Measurements from ENCODE around the gene FLT3. TPM values are rescaled to one million over a fixed set of nuclear protein-coding genes. Genes with fewer than 3 reads are reported as not detected.

FLT3 gene
- polyA plus RNA-seq, 3 donors = 0.21 to 0.37 (median 0.22) TPM

DNA sequence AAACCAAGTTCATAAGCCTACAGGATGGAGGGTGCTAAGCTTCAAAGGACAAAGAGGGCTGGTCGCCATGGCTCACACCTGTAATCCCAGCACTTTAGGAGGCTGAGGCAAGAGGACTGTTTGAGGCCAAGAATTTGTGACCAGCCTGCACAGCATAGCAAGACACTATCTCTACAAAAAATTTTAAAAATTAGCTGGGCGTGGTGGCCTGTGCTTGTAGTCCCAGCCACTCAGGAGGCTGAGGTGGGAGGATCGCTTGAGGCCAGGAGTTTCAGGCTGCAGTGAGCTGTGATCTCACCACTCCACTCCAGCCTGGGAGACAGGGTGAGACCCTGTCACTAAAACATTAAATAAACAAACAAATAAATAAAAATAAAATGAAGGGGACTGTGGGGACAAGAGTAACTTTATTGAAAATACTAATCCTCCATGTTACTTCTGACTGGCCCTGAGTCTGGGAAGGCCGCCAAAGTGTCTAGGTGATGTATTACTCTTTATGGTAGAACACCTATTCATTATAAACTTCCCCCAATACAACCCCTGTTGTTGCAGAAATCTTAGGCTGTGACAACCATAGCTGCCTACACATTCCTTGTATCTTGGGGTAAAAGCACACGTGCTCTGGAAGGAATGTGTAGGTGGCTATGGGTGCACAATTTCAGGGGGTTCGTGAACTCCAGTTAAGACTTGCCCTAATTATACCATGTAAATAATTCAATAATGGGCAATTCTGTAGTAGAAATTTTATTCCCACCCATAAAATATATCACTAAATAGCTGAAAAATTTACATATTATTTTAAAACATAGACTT, 97.3 kb downstream of the FLT3 start:
- no peak for DNase-seq

DNA sequence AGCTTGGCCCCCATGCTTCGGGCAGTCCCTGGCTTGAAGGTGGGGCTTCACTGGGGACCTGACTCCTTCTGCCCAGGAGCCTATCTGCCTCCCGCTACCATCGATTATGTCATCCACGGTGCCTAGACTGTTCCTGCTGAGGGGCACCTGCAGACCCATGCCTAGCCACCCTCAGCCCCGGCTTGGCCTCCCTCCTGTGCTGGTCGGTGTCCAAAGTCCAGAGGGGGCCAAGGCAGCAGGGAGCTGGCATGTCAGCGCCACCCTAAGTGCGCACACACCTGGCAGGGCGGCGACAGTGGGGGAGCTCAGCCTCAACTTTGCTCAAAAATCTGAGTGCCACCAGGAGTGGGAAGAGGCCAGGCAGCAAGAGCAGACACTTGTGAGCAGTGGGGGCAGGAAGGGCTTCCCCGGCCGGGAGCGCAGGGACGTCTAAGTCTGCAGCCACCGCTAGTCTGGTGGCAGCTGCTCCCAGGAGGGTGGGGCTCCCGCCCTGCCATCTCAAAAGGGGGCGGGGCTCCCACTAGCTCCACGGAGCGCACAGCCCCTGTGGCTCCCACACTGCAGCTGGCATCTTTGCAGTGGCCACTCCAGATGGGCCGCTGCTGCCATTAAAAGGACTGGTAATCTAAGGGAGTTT, 98.4 kb downstream of the FLT3 start:
- DNase-seq = no peak

DNA sequence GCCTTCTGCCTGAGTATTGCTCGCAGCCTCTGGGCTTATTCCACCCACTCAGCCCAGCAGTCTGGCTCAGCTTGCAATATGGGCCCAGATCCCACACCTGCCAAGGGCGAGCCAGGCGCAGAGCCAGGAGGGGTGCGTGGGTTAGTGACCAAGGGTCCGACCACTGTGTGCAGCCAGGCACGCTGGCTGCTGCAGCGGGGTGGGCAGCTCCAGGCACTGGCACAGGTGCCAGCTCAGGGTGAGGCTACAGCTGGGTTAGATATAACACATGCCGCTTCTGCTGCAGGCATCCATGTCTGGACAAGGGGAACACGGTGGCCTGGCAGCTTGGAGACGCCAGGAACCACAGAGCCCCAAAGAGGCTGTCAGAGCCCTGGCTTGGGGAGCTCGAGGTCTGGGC, 99.3 kb downstream of the FLT3 start:
- DNase-seq = no peak

DNA sequence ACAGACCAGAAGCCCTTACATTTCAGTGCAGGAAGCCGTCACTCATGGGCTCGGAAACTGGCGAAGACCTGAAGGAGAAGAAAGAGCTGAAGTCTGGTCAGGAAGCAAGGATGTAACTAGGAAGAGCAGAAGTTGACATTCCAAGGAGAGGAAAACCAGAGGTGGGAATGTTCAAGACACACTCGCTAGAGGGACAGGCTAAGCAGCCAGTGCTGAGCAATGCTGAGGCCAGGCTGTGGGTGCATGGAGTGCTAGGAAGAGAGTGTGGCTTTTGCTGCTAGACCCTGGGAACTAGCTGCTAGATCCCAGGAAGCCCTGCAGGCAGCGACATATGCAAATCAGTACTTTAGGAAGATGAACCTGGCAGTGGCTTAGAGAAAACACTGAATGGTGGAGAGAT, 99.8 kb downstream of the FLT3 start:
- DNase-seq = no peak

DNA sequence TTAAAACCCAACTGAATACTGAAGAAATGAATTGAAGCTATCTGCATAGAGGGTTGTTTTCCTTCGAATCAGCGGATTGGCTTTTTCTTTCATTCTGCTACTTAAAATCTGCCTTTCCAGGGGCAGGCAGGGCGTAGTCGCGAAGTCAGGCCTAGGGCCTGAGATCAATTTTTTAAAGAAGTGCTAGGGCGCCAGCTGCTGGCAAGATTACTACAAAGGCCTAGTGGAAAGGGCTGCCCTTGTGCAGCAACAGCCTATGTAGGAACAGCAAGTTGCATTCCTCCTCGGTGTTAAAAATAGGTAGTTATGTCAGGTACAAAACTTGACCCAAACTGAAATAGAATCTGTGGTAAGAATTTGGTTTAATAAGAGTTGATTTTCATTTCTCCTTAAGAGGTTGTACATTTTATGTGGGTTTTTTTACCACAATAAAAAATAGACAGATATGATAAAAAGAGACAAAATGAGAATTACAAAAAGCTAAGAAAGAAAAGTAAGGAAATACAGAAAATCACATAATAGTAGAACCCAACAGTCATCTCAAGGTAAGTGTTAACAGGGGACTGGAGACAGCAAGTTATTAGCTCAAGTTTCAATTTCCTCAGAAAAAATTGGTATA, 102.4 kb downstream of the FLT3 start:
- DNase-seq = peak; percentile 35

DNA sequence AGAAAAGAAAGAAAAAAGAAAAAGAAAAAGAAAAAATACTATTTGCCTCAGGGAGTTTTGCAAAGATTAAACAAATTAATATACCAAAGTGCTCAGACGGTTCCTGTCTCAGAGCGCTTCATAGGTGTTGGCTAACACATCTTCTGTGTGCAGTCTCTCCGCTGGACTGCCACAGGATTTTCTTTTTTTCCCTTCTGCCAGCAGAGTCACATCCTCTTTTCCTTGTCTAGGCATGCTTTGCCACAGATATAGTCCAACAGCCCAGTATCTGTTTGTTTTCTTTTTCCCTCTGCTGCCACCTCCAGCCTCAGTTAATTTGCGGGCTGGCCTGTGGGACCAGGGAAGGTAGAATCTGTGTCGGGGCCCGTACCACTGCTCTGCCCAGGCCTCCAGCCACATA, 108.5 kb downstream of the FLT3 start:
- DNase-seq = no peak

DNA sequence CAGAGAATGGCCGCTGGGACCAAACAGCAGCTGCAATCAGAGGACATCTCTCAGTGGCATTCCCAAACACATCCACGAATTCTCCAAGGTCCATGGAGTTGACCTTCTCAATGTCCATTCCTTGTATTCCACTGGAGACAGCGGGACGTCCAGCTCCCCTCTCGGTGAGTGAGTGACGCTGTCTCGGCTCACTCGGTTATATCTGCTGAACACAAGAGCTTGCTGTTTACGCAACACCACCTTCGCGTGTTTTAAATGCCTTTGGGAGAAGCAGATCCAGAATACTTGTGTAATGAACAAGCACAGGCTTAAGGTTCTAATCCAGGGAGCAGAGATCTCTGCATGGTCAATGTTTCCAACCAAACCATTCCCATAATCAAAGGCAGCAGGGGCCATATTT, 111.9 kb downstream of the FLT3 start, which contains the start of gene URAD:
URAD (minus strand) TSS at position 174 of the 400 bp plus-strand sequence; CDS start at position 118, 56 bp downstream.
- no peak for DNase-seq

DNA sequence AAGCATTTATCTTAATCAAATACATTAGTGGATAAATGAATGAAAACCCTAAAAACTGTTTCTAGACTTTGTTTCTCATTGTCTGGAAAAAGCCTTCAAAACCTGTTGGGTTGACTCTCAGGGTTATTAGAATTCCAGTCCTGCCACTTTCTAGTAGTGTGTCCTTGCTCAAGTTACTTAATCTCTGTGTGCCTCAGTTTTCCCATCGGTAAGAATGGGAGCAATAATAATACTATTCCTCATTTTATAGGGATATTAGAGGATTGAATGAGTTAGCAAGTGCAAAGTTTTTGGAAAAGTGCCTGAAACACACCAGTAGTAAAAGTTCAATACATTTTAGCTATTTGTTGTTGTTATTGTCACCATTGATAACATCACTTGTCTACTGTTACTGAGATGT, 114.8 kb downstream of the FLT3 start:
- DNase-seq = no peak

DNA sequence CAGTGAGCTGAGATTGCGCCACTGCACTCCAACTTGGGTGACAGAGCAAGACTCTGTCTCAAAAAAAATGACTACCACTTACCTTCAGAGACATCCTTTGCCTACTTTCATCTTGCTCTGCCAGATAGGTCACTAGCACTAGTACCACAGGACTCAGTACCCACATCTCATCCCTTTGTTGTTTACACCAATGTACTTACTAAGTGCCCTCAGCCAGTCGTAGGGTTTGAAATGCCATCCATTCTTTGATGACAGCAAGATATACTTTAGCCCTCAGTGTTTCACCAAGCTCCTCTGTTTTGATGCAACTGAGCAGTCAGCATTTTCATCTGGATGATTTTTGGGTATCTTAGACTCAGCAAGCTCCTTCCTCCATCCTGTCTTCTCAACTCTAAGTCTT, 118.0 kb downstream of the FLT3 start:
- DNase-seq = no peak

DNA sequence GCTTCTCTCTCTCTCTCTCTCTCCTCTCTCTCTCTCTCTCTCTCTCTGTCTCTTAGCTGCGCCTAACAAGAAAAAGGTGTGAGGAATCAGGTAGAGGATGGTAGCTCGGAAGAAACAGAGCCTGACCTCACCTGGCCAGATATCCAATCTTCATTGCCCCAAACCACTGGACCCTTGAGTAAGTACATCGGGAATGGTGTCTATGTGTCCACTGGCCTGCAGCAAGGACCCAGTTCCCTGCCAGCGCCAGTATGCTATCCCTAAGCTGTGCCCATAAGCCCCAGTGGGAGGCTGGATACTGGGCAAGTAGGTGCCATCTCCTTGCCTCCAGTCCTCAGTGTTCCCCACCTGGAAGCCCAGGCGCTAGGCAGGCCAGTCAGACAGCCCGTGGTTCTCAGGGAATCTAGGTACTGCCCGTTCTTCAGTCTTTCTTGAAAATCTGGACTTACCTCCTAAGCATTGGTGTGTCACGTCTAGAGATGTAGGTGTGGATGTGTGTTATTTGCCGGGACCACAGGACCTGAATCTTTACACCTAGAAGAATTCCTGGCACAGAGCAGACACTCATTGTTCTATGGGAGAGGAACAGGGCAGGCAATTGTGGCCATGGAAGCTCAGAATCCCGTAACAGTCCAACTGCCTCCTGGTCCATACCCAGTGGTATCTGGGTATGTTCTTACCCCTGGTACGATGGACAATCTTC, 119.2 kb downstream of the FLT3 start:
- DNase-seq = no peak

DNA sequence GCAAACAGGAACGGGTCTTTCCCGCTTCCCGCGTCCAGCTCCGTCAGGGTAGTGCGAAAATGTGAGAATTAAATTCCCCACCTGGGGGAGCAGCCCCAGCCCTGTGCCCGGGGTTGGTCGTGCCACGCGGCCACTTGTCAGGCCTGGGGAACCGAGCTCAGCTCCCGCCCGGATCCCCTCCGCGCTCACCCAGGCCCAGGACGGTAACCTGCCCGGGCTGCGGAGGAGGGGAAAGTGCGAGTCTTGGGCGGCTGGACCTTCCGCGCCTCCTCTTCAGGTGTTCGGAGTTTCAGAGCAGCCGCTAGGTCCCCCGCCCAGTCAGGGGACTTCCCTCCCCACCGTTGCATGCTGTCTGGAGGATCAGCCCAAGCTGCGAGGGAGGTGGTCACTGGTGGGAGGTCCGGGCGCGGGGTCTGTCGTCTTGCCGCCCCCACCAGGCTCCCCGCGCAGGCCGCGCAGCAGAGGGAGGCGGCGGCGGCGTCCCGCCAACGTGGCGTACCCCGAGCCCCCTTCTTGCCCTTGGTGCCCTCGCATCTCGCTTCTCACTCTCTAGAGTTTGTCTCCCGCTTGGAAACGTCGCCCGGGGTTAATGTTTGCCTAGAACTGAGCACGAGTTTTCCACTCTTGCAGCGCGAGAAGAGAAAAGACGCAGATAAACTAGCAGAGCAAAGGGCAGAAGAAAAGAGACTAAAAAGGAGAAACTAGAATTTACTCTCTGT, 119.9 kb downstream of the FLT3 start:
- no peak for DNase-seq

DNA sequence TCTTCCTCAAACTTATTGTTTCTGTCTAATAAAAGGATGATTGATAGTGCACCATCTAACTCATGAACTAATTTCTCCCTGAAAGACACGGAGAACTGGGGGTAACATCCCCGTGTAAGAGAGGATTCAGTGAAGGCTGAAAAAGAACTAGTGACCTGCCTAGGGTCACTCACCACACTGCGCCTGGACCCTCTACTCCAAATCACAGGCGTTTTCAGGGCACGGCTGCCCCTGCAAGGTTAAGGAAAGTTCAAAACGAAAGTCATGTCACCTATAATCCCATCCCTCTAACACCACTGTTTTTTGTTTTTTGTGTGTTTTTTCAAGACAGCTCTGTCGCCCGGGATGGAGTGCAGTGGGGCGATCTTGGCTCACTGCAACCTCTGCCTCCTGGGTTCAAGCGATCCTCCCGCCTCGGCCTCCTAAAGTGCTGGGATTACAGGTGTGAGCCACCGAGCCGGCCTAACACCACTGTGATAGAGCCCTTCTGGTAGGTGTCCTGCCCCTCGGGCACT, 120.6 kb downstream of the FLT3 start:
- no peak for DNase-seq

DNA sequence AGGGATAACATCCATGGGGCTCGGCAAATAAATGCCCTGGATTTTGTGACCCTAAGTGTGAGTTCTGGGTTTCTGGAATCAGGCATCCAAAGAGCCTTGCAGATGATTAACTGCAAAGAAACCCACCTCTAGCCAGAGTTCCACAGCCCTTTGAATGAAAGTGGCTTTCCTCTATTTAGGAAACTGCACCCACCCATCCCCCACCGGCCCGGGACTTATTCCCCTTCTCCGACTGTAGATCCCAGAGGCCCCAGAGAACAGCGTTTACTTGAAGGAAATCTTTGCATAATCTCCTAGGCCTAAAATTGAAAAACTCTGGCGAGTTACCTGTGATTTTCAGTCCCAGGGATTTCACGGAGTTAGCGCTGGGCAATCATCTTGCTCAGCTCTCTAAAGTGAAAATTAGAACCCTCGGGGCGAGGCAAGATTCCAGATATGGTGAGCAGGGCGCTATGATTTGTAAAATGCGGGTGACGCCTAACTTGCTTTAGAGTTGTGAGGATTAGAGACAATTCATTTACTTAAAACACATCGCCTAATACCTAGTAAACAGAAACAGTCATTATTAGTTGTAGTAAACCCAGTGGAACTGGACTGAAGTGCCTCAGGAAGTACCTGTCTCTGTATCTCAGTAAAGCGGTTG, 121.3 kb downstream of the FLT3 start:
- DNase-seq = no peak

DNA sequence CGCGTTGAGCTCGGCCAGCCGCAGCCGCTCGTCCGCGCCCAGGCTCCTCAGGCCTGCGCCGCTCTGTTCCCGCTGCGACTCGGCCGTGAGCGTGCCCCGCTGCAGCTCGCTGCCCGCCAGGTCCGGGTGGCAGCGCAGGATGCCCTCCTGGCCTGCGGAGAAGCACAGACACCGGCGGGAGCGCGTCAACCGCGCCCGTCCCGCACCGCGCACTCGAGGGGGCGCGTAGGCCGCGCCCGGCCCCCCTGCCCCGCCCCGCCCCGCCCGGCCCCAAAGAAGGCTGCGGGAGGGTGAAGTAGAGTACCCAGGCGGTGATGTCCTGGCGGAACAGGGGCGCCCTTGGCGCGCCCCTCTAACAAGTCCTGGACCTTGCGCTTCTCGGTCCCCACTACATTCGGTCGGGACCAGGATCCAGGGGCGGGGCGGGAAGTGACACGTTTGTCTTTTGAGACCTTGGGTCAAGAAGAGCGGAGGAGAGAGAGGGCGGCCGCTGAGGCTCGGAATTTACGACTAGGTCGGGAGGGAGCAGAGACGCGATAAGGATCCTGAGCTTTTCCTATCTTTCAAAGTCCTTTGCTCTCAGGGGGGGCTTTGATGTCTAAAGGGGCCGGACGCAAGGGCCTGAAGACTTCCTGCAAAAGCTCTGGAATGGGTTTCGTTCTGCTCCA, 121.9 kb downstream of the FLT3 start:
- no peak for DNase-seq

DNA sequence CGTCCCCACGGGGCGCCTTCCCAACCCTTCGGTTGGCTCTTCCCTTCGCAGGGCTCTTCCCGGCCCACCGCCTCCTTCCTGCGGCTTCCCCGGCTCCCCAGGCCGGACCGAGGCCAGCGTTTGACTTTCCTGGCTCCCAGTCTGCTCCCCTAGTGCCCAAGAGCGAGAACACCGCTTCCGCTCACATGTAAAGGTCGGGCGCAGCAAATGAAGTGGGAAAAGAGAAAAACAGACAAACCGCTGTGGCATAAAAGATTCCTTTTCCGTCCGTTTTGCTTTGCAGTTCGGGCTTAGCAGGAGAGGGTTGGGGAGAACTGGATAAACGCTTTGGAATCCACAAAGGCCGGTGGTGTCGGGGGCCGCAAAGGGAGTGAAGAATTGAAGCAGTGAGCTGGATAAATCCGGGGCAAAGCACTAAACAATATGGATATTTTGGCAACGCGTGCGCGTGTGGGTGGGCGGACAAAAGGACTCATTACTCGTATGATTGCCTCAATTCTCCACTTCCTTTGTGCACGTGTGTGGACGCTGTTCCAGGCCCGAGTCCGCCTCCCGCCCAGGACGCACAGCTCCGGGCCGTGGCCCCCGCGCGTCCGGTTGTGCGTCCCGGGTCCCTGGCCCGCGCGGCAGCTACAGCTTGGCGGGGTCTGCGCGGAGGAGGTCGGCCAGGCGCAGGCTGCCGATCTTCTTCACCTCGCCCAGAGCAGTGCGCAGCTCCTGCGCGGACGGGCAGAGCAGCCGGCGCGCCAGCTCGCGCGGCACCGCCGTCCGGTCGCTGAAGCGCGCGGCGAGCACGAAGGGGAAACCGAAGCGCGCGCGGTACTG, 122.7 kb downstream of the FLT3 start:
- DNase-seq = no peak

DNA sequence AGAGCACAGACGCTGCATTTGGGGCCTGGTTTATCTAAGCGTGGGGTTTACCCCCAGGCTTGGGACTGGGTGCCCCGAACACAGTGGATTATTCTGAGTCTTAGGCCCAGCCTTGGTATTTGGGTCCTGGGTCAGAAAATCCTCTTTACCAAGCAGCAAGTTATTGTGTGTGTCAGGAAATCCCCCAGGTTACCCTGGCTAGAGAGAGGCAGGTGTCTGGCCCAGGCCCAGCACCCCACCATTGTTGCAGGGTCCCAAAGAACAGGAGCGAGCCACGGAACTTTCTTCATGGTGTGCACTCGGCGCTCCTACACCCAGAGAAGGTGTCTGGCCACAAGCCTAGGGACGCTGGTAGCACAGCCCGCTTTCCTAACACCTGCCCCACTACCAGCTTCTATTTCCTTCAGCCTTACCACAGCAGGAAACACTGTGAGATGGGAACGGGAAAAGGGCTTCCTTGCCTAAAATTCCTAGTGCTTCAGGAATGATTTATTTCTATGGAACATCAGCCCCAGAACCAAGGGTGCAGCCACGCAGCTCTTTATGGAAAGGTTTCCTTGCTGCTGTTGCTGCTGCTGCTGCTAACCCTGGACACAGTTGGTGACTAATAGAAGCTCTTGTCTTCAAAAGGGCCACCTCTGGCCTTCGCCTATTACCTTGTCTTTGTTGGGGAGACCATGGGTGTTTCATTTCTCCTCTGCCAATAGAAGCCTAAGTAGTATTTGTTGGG, 123.8 kb downstream of the FLT3 start:
- no peak for DNase-seq

DNA sequence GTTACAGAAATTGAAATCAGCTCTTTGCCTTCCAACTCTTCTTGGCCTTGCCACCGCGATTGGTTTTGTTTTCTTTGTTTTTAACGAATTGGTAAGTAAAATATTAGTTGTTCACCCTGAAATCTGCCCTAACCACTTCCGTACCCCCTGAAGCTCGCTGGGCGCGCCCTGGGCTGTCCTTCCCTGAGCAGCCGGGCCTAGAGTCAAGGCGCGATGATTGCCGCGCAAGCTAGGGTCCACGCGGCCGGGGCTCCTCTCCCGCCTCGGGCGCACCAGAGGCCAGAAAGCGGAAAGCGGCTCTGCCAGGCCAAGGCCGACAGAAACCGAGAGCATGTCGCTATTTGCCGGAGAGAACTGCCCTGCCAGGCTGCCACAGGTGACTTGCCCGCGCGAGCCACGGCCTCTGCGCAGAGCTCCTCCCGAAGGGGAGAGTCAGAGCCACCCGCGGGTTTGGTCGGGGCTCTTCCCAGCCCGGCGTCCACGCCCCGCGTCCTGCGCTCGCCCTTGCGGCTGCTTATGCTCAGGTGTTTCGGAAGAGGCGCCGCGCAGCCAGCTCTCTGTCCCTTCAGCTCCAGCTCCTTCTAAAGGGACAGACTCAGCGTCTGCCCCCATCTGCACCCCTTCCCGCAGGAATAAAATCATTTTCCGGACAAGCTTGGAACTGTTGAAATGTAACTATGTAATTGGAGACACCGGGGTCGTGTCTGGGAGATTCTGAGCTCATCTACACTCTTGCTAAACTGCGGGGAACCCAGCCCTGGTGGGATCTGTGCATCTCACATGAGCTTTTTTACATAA, 124.6 kb downstream of the FLT3 start:
- no peak for DNase-seq
